ENCODE results near the gene PCDHGA5. TPM values are rescaled to one million over a fixed set of nuclear protein-coding genes. Genes with fewer than 3 reads are reported as not detected.
A peak's percentile ranks its signal among the peaks of the same experiment; 100 is the strongest.
"Not testable (repeated sequence)": the region's sequence is repeated elsewhere in the genome, so short reads cannot be mapped to it uniquely, and the experiment has no call there.

PCDHGA5 gene
- total RNA-seq, 2 experiments from 2014 or later: 0.08 TPM; not detected in 1

DNA sequence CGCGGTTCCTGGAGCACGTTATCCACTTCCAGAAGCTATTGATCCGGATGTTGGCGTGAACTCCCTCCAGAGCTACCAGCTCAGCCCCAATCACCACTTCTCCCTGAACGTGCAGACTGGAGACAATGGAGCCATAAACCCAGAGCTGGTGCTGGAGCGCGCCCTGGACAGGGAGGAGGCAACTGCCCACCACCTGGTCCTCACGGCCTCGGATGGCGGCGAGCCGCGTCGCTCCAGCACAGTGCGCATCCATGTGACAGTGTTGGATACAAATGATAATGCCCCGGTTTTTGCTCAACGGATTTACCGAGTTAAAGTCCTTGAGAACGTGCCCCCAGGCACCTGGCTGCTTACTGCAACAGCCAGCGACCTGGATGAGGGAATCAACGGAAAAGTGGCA lies 39.4 kb downstream of the PCDHGA5 start:
- no peak for DNase-seq
- Histone ChIP-seq H3K9me3 (ENCODE audit: control insufficient read depth in 1 of 2, insufficient read depth in 1 of 2, low read length in 2 of 2) (peaks cover 49 to 51% of the 10 kb centered on the region in 2 experiments), H3K27me3 (ENCODE audit: control insufficient read depth in 1 of 2, insufficient read depth in 2 of 2, low read length in 2 of 2) (peaks cover 54 to 86% of the 10 kb centered on the region in 2 experiments), H3K4me1 (ENCODE audit: insufficient read depth, low read length) (no peaks in the 10 kb centered on the region), H3K27ac (ENCODE audit: low read depth in 1 of 2, low read length in 2 of 2) (no peak overlapping the region), H3K4me3 (ENCODE audit: low read length) (no peak overlapping the region), H3K36me3 (ENCODE audit: insufficient read depth, low read length) (no peaks in the 10 kb centered on the region)
- ChIA-PET POLR2A (no interaction called here), CTCF (no interaction called here)
- no peak for ATAC-seq (ENCODE audit: poor library complexity)
- H3K36me3 Mint-ChIP-seq (ENCODE audit: low read depth): peaks cover 29% of the 10 kb centered on the region
- peaks cover 82% of the 10 kb centered on the region for H3K27me3 Mint-ChIP-seq
- peaks cover 7% of the 10 kb centered on the region for H3K9me3 Mint-ChIP-seq
- no peak overlapping the region for H3K27ac Mint-ChIP-seq
- no peak overlapping the region for H3K4me3 Mint-ChIP-seq
- intact Hi-C loops (cut with DNase I, micrococcal nuclease): no loop called here
- H3K4me1 Mint-ChIP-seq (ENCODE audit: low read depth): peaks cover 7% of the 10 kb centered on the region
- no peak for TF ChIP-seq CTCF (IDR thresholded peaks at IDR 0.05)

DNA sequence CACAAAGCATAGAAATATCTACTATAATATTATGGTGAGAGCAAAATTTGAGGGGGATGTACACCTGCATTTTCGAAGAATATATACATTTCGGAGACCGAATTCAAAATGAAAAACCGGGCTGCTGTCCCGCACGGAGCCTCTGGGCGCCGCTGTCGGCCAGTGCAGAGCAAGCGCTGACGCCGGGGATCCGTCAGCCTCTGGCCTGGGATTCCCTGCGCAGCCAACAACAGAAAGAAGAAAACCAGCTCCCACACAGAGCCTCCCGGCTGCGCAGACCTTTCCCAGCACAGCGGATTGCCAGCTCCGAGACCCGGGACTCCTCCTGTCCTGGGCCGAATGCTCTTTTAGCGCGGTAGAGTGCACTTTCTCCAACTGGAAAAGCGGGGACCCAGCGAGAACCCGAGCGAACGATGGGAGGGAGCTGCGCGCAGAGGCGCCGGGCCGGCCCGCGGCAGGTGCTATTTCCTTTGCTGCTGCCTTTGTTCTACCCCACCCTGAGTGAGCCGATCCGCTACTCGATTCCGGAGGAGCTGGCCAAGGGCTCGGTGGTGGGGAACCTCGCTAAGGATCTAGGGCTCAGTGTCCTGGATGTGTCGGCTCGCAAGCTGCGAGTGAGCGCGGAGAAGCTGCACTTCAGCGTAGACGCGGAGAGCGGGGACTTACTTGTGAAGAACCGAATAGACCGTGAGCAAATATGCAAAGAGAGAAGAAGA lies 44.0 kb downstream of the PCDHGA5 start, which contains the start of gene PCDHGB6:
PCDHGB6 (plus strand) TSS at position 232 of the 716 bp plus-strand sequence; CDS start at position 414, 182 bp downstream.
- H3K4me3 Mint-ChIP-seq: peak within 1 kb of the TSS; percentile 56
- peaks cover 13% of the 10 kb centered on the region for H3K9me3 Mint-ChIP-seq
- H3K27me3 ChIP-seq (ENCODE audit: control insufficient read depth in 1 of 2, insufficient read depth in 2 of 2, low read length in 2 of 2): peaks cover 68 to 86% of the 10 kb centered on the region in 2 experiments
- ChIA-PET POLR2A (interaction anchor here (1.0 kb wide), 1 partner anchor 87 kb away, joined by 5 read pairs; the partner anchor contains the start of gene TAF7), CTCF (interaction anchor here (0.6 to 1.4 kb wide), 12 partner anchors 8 to 156 kb away, joined by 3 to 10 read pairs (median 3); partner anchors contain the start of genes PCDHGA11 and PCDHGB7)
- peaks cover 44 to 47% of the 10 kb centered on the region in 2 experiments for H3K9me3 ChIP-seq (ENCODE audit: control insufficient read depth in 1 of 2, insufficient read depth in 1 of 2, low read length in 2 of 2)
- TF ChIP-seq CTCF (IDR thresholded peaks at IDR 0.05): peak; percentile 33
- H3K4me3 ChIP-seq (ENCODE audit: low read length): peak within 1 kb of the TSS; percentile 13
- H3K36me3 ChIP-seq (ENCODE audit: insufficient read depth, low read length); H3K27ac Mint-ChIP-seq; intact Hi-C loops (cut with DNase I, micrococcal nuclease); H3K27ac ChIP-seq (ENCODE audit: low read depth in 1 of 2, low read length in 2 of 2); H3K4me1 Mint-ChIP-seq (ENCODE audit: low read depth); H3K4me1 ChIP-seq (ENCODE audit: insufficient read depth, low read length): not testable (repeated sequence)
- H3K36me3 Mint-ChIP-seq (ENCODE audit: low read depth): peaks cover 24% of the 10 kb centered on the region
- DNase-seq: peak in 6 of 14 experiments; percentile 22 to 49 (median 42)
- H3K27me3 Mint-ChIP-seq: peaks cover 79% of the 10 kb centered on the region
- ATAC-seq (ENCODE audit: poor library complexity): peak; percentile 59

- DNase-seq (no peak), ATAC-seq (ENCODE audit: poor library complexity) (no peak)
- ChIA-PET POLR2A (no interaction called here), CTCF (no interaction called here)
- Histone ChIP-seq H3K27ac (ENCODE audit: low read depth in 1 of 2, low read length in 2 of 2) (no peak overlapping the region), H3K4me1 (ENCODE audit: insufficient read depth, low read length) (peaks cover 12% of the 10 kb centered on the region), H3K27me3 (ENCODE audit: control insufficient read depth in 1 of 2, insufficient read depth in 2 of 2, low read length in 2 of 2) (peaks cover 70 to 84% of the 10 kb centered on the region in 2 experiments), H3K9me3 (ENCODE audit: control insufficient read depth in 1 of 2, insufficient read depth in 1 of 2, low read length in 2 of 2) (peaks cover 37 to 49% of the 10 kb centered on the region in 2 experiments), H3K4me3 (ENCODE audit: low read length) (no peak overlapping the region), H3K36me3 (ENCODE audit: insufficient read depth, low read length) (no peaks in the 10 kb centered on the region)
- Mint-ChIP-seq H3K9me3 (peaks cover 14% of the 10 kb centered on the region), H3K4me1 (ENCODE audit: low read depth) (peaks cover 24% of the 10 kb centered on the region), H3K27ac (no peak overlapping the region), H3K4me3 (no peak overlapping the region), H3K36me3 (ENCODE audit: low read depth) (peaks cover 29% of the 10 kb centered on the region), H3K27me3 (peaks cover 79% of the 10 kb centered on the region)
- intact Hi-C loops (cut with DNase I, micrococcal nuclease): loop anchor here (2.0 to 10.0 kb wide), 4 partner anchors 45 to 153 kb away; partner anchors contain the start of genes PCDHGA5 (in 1 of the 2) and TAF7 (in 1 of the 2)
- no peak for TF ChIP-seq CTCF (IDR thresholded peaks at IDR 0.05)
Observed at GRCh38 chr5:141409598-141410306, 45.8 kb downstream of the PCDHGA5 start.

Measured in CD4-positive, alpha-beta T cell (primary cell).